Loucy (cell line): ENCODE measurements around the gene CAMK2G.

Experiments
- H2AFZ ChIP-seq: fragments of 200-600 bp; sonication (generic); 2 replicates; pipeline ENCODE4 v1.6.0; 2016; ENCODE audit warnings: antibody characterized with exemption, mild to moderate bottlenecking, low read length, moderate library complexity
- H3F3A ChIP-seq: fragments of 200-600 bp; 2 replicates; pipeline ENCODE4 v1.6.0; 2016; ENCODE audit warnings: antibody characterized with exemption, low read depth, mild to moderate bottlenecking
- H3K27me3 ChIP-seq: fragments of 200-600 bp; sonication (generic); 2 replicates; pipeline ENCODE4 v1.6.1; 2014; ENCODE audit warnings: low read length, mild to moderate bottlenecking; ENCODE audit not compliant: insufficient read depth, poor library complexity, severe bottlenecking
- H3K36me3 ChIP-seq: fragments of 200-600 bp; sonication (generic); 2 replicates; pipeline ENCODE4 v1.6.1; 2016; ENCODE audit warnings: low read length; ENCODE audit not compliant: insufficient read depth
- H3K4me1 ChIP-seq: fragments of 200-600 bp; sonication (generic); 2 replicates; pipeline ENCODE4 v1.5.1; 2014; ENCODE audit warnings: low read length, mild to moderate bottlenecking; ENCODE audit not compliant: insufficient read depth, poor library complexity, severe bottlenecking
- H3K4me2 ChIP-seq: fragments of 200-600 bp; sonication (generic); 2 replicates; pipeline ENCODE4 v1.6.0; 2014; ENCODE audit warnings: antibody characterized with exemption, low read length, low read depth, mild to moderate bottlenecking; ENCODE audit not compliant: poor library complexity, severe bottlenecking
- H3K4me3 ChIP-seq: fragments of 200-600 bp; sonication (generic); 2 replicates; pipeline ENCODE4 v1.5.1; 2014; ENCODE audit warnings: low read length, mild to moderate bottlenecking, mixed read lengths; ENCODE audit not compliant: poor library complexity, severe bottlenecking
- H3K79me2 ChIP-seq: fragments of 200-600 bp; sonication (generic); 2 replicates; pipeline ENCODE4 v1.6.1; 2014; ENCODE audit warnings: low read length; ENCODE audit not compliant: insufficient read depth
- H3K9ac ChIP-seq: fragments of 200-600 bp; sonication (generic); 2 replicates; pipeline ENCODE4 v1.6.0; 2014; ENCODE audit warnings: mild to moderate bottlenecking, low read depth, low read length, moderate library complexity; ENCODE audit not compliant: poor library complexity, severe bottlenecking
- H3K9me2 ChIP-seq: fragments of 200-600 bp; sonication (generic); replicated peaks from 2 replicates; pipeline ENCODE4 v1.6.1; 2016; ENCODE audit warnings: low read depth, low read length, mixed read lengths
- H3K9me3 ChIP-seq: fragments of 200-600 bp; sonication (generic); 2 replicates; pipeline ENCODE4 v1.6.1; 2014; ENCODE audit warnings: mild to moderate bottlenecking, antibody characterized with exemption, low read length, low read depth; ENCODE audit not compliant: insufficient read depth
- H4K20me1 ChIP-seq: fragments of 200-600 bp; sonication (generic); 2 replicates; pipeline ENCODE4 v1.6.0; 2014; ENCODE audit warnings: antibody characterized with exemption, low read length, mild to moderate bottlenecking; ENCODE audit not compliant: insufficient read depth, poor library complexity, severe bottlenecking
- EZH2phosphoT487 ChIP-seq: fragments of 200-600 bp; IDR thresholded peaks from 2 replicates; pipeline ENCODE4 v1.6.1; 2018; ENCODE audit warnings: antibody characterized with exemption, mild to moderate bottlenecking, moderate library complexity, borderline replicate concordance
- TF ChIP-seq, protein P1 (sequence below): fragments of 200-600 bp; sonication (generic); conservative IDR thresholded peaks from 2 replicates; pipeline ENCODE4 v1.5.1; 2014; ENCODE audit warnings: mild to moderate bottlenecking, antibody characterized with exemption, low read length

The CAMK2G gene

DNA sequence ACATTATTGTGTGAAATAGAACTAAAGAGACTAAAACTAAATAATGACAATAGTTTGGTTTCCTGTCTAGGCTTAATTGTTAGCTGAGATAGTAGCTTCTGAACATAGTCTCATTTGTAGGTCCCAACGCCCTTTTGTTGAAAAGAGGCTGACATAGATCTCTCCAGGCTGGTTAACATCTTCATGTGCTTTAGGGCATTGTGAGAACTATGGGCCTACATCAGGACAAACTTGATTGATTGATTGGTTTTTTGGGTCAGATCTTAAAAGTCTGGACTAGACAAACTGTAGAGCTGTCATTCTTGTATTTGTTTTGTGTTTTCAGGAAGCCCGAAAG, 91.6 kb downstream of the CAMK2G start:
- peaks cover 86% of the 10 kb centered on the region for H3K79me2 ChIP-seq
- H2AFZ ChIP-seq: no peak overlapping the region
- H3K4me3 ChIP-seq: peak overlapping the region; percentile 83
- H3K4me2 ChIP-seq: peak overlapping the region; percentile 95
- H3K4me1 ChIP-seq: peaks cover 36% of the 10 kb centered on the region
- H4K20me1 ChIP-seq: peaks cover 30% of the 10 kb centered on the region
- H3K9ac ChIP-seq: peak overlapping the region; percentile 87
- H3K9me2 ChIP-seq: no peaks in the 10 kb centered on the region
- H3K36me3 ChIP-seq: no peaks in the 10 kb centered on the region
- no peak for TF ChIP-seq EZH2phosphoT487
- TF ChIP-seq, protein P1, sequence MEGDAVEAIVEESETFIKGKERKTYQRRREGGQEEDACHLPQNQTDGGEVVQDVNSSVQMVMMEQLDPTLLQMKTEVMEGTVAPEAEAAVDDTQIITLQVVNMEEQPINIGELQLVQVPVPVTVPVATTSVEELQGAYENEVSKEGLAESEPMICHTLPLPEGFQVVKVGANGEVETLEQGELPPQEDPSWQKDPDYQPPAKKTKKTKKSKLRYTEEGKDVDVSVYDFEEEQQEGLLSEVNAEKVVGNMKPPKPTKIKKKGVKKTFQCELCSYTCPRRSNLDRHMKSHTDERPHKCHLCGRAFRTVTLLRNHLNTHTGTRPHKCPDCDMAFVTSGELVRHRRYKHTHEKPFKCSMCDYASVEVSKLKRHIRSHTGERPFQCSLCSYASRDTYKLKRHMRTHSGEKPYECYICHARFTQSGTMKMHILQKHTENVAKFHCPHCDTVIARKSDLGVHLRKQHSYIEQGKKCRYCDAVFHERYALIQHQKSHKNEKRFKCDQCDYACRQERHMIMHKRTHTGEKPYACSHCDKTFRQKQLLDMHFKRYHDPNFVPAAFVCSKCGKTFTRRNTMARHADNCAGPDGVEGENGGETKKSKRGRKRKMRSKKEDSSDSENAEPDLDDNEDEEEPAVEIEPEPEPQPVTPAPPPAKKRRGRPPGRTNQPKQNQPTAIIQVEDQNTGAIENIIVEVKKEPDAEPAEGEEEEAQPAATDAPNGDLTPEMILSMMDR: no peak
- H3K9me3 ChIP-seq: no peaks in the 10 kb centered on the region
- no peaks in the 10 kb centered on the region for H3K27me3 ChIP-seq
- H3F3A ChIP-seq: no peaks in the 10 kb centered on the region

DNA sequence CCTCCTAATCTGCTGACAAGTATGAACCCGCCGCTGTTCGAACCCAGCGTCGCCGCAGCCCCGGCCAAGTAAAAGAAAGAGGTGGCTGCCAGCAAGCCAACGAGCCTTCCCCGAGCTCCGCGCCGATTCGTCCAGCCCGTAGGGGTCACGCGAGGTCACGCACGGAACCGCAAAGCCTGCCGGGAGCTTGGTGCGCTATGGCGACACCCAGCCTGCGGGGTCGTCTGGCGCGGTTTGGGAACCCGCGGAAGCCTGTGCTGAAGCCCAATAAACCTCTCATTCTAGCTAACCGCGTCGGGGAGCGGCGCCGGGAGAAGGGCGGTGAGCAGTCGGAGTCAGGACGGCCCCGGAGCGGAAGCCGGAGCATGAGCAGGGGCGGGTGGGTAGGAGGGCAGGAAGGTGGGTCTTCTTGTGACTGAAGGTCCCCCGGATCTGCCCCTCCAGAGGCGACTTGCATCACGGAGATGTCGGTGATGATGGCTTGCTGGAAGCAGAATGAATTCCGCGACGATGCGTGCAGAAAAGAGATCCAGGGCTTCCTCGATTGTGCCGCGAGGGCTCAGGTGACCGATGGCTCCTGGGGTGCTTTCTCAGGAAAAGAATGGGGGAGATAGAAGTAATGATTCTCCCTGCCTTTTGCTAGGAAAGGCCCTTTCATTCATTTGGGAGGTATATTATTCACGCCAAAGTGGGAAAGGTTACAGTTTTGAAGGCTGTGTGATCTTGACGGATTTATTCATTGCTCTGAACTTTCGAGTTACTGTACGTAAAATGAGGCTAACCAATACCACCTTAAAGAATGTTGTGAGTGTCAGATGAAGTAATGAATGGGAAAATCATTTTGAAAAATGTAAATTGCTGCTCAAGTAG, 92.2 kb downstream of the CAMK2G start, which contains the start of gene CHCHD1:
Gene CHCHD1, plus strand, starts transcription at position 170 of the 870 bp plus-strand sequence. Its CDS starts 28 bp downstream, at position 198.
- Histone ChIP-seq H3K9ac (peak within 1 kb of the TSS; percentile 87), H3K27me3 (no peaks in the 10 kb centered on the region), H2AFZ (peak within 1 kb of the TSS; percentile 81), H3K4me2 (peak within 1 kb of the TSS; percentile 99), H3K4me3 (peak within 1 kb of the TSS; percentile 83), H3K36me3 (peaks cover 2% of the 10 kb centered on the region; the same call in 1 of the 2 replicates), H4K20me1 (peaks cover 29% of the 10 kb centered on the region), H3K79me2 (peaks cover 86% of the 10 kb centered on the region), H3K9me2 (no peaks in the 10 kb centered on the region), H3K9me3 (no peaks in the 10 kb centered on the region), H3F3A (no peaks in the 10 kb centered on the region), H3K4me1 (peaks cover 31% of the 10 kb centered on the region)
- no peak for TF ChIP-seq EZH2phosphoT487
- TF ChIP-seq, protein P1: no peak

DNA sequence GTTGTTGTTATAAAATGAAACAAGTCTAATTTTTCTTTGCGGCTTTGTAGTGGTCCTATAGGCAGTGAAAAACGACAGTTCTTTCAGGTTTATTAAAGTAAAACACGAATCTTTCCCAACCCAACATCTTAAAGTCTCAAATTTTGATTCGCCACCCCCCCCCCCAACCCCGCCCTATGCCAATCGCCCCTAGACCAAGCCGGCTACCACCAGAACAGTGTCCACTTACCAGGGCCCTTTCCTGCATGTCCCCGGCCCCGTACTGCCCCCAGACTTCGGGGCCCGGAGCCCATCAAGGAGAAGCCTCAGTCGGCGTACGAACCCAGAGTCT, 92.8 kb downstream of the CAMK2G start:
- TF ChIP-seq EZH2phosphoT487: no peak
- TF ChIP-seq, protein P1: no peak
- H3K9me2 ChIP-seq: no peaks in the 10 kb centered on the region
- peak overlapping the region; percentile 87 for H3K9ac ChIP-seq
- H3F3A ChIP-seq: no peaks in the 10 kb centered on the region
- peak overlapping the region; percentile 83 for H3K4me3 ChIP-seq
- H3K27me3 ChIP-seq: no peaks in the 10 kb centered on the region
- peaks cover 30% of the 10 kb centered on the region for H3K4me1 ChIP-seq
- H3K79me2 ChIP-seq: peaks cover 86% of the 10 kb centered on the region
- peak overlapping the region; percentile 99 for H3K4me2 ChIP-seq
- peaks cover 24% of the 10 kb centered on the region for H4K20me1 ChIP-seq
- peaks cover 4% of the 10 kb centered on the region; the same call in 1 of the 2 replicates for H3K36me3 ChIP-seq
- no peaks in the 10 kb centered on the region for H3K9me3 ChIP-seq
- H2AFZ ChIP-seq: peak overlapping the region; percentile 81
